ENCODE results near the gene LRP1-AS. TPM values are rescaled to one million over a fixed set of nuclear protein-coding genes. Genes with fewer than 3 reads are reported as not detected.

LRP1-AS gene
- total and polyA plus RNA-seq, 10 of the 15 experiments (the other 5 are each of a cell fraction or from before 2014, with no cell fraction given): not detected

DNA sequence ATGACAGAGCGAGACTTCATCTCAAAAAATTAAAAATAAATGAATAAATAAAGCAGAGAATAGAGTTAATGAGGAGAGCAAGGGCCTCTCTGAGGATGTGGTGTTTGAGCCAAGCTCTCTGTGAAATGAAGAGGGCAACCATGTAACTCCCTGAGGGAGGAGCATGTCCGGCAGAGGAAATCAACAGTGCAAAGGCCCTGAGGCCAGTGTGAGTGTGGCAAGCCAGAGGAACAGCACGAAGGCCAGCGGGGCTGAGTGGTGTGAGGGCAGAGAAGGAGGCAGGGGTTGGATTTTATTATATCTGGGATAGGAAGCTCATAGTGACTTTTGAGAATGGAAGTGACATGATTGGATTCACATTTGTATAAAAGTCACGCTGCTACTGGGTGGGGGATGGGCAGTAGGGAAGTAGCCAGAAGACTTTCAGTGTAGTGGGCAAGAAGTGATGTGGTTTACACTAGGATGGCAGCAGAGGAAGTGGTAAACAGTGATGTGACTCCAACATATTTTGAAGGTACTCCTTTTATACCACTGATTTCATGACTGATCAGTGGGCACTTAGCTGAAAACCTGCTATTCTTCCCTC lies 10.3 kb upstream of the LRP1-AS start:
- TF ChIP-seq JUNB (IDR thresholded peaks at IDR 0.05) (no peak), SPI1 (IDR thresholded peaks at IDR 0.05; ENCODE audit: borderline replicate concordance, insufficient read depth, low read depth, low read length) (peak; percentile 14; the same call in 1 of the 2 replicates)
- no peak for ATAC-seq

DNA sequence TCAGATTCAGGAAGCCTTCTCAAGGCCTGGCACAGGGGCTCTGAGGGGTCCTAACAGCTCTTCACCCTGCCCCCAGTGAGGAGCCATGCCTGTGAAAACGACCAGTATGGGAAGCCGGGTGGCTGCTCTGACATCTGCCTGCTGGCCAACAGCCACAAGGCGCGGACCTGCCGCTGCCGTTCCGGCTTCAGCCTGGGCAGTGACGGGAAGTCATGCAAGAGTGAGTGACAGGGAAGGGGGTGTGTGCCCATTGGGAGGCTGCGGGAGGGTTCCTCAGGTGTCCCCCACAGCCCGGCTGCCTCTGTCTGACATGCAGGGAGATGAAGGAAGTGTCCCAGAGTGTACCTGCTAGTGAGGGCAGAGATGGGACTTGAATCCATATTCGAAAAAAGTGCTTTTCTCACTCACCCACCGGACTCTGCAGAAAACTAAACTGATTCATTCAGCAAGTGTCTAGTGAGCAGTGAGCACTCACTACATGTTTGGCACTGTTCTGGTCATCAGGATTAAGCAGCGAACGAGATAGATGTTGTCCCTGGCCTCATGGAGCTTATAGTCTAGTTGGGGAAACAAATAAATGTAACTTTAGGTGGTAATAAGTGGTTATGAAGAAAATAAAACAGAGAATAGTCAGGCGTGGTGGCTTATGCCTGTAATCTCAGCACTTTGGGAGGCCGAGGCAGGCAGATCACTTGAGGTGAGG lies 9.4 kb upstream of the LRP1-AS start:
- ATAC-seq (no peak), DNase-seq (ENCODE audit: low read depth, low spot score) (no peak), FAIRE-seq (no peak)
- intact Hi-C loops (cut with micrococcal nuclease; ENCODE audit: unreplicated experiment) (no loop called here), in situ Hi-C loops (cut with MboI) (no loop called here)
- Histone ChIP-seq H3K4me1 (ENCODE audit: control insufficient read depth, insufficient read depth, low read length) (peaks cover 4% of the 10 kb centered on the region; the same call in 1 of the 2 replicates), H4K20me1 (ENCODE audit: control insufficient read depth, insufficient read depth) (no peaks in the 10 kb centered on the region), H3K4me2 (ENCODE audit: control insufficient read depth, insufficient read depth) (no peak overlapping the region), H3K27me3 (replicated peaks in 1 of 2; ENCODE audit: control insufficient read depth in 2 of 2, insufficient read depth in 2 of 2, low read length in 1 of 2) (no peaks in the 10 kb centered on the region), H3K36me3 (ENCODE audit: control insufficient read depth in 2 of 2, insufficient read depth in 2 of 2, low read length in 1 of 2) (no peaks in the 10 kb centered on the region), H3K27ac (ENCODE audit: control insufficient read depth, insufficient read depth) (no peak overlapping the region), H3K9me3 (replicated peaks; ENCODE audit: control insufficient read depth, insufficient read depth, low read length) (no peaks in the 10 kb centered on the region), H3K4me3 (no peak overlapping the region), H3K9ac (ENCODE audit: control insufficient read depth, insufficient read depth, low read length) (no peak overlapping the region), H3K79me2 (ENCODE audit: control insufficient read depth, insufficient read depth, low read length) (no peaks in the 10 kb centered on the region), H2AFZ (ENCODE audit: control insufficient read depth, low read depth, low read length) (no peak overlapping the region)
- TF ChIP-seq MYC (IDR thresholded peaks at IDR 0.05; ENCODE audit: insufficient read depth, insufficient read length, insufficient replicate concordance, low read length, severe bottlenecking) (no peak), CHD2 (IDR thresholded peaks at IDR 0.05; ENCODE audit: borderline replicate concordance, low read depth, low read length) (no peak), DPF2 (IDR thresholded peaks at IDR 0.05) (no peak), SREBF2 (IDR thresholded peaks at IDR 0.05; ENCODE audit: low read length) (no peak), PAX8 (IDR thresholded peaks at IDR 0.05) (no peak), WRNIP1 (IDR thresholded peaks at IDR 0.05; ENCODE audit: borderline replicate concordance, low read depth, low read length) (no peak), ZNF622 (IDR thresholded peaks at IDR 0.05) (no peak), FOS (IDR thresholded peaks at IDR 0.05; ENCODE audit: borderline replicate concordance, extremely low read depth, insufficient read length) (no peak)
- TF ChIP-seq, protein P1, sequence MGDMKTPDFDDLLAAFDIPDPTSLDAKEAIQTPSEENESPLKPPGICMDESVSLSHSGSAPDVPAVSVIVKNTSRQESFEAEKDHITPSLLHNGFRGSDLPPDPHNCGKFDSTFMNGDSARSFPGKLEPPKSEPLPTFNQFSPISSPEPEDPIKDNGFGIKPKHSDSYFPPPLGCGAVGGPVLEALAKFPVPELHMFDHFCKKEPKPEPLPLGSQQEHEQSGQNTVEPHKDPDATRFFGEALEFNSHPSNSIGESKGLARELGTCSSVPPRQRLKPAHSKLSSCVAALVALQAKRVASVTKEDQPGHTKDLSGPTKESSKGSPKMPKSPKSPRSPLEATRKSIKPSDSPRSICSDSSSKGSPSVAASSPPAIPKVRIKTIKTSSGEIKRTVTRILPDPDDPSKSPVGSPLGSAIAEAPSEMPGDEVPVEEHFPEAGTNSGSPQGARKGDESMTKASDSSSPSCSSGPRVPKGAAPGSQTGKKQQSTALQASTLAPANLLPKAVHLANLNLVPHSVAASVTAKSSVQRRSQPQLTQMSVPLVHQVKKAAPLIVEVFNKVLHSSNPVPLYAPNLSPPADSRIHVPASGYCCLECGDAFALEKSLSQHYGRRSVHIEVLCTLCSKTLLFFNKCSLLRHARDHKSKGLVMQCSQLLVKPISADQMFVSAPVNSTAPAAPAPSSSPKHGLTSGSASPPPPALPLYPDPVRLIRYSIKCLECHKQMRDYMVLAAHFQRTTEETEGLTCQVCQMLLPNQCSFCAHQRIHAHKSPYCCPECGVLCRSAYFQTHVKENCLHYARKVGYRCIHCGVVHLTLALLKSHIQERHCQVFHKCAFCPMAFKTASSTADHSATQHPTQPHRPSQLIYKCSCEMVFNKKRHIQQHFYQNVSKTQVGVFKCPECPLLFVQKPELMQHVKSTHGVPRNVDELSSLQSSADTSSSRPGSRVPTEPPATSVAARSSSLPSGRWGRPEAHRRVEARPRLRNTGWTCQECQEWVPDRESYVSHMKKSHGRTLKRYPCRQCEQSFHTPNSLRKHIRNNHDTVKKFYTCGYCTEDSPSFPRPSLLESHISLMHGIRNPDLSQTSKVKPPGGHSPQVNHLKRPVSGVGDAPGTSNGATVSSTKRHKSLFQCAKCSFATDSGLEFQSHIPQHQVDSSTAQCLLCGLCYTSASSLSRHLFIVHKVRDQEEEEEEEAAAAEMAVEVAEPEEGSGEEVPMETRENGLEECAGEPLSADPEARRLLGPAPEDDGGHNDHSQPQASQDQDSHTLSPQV (IDR thresholded peaks at IDR 0.05): no peak
- ChIA-PET CTCF (interaction anchor here (0.6 to 1.2 kb wide), 3 partner anchors 19 to 657 kb away, joined by 3 to 4 read pairs (median 3); no protein-coding TSS in a partner anchor), POLR2A (no interaction called here), RAD21 (ENCODE audit: unreplicated experiment) (no interaction called here), SMC1A (ENCODE audit: uncharacterized antibody, unreplicated experiment) (interaction anchor here (1.4 kb wide), 1 partner anchor 42 kb away, joined by 3 read pairs; no protein-coding TSS in a partner anchor)
- 47% methylated on average over 16 of the region's 16 CpGs for WGBS (ENCODE audit: insufficient coverage, insufficient replicate concordance, low lambda C conversion rate, missing lambda C conversion rate)
- BruUV-seq (replicated peaks): no TSS peak

More for the DNA sequence above, 10.3 kb upstream of the LRP1-AS start:
- ChIA-PET SMC1A (ENCODE audit: uncharacterized antibody, unreplicated experiment) (interaction anchor here (1.4 kb wide), 1 partner anchor 43 kb away, joined by 3 read pairs; no protein-coding TSS in a partner anchor), RAD21 (ENCODE audit: unreplicated experiment) (no interaction called here), POLR2A (no interaction called here), CTCF (interaction anchor here (0.9 to 1.2 kb wide), 3 partner anchors 18 to 25 kb away, joined by 3 read pairs; no protein-coding TSS in a partner anchor)
- in situ Hi-C loops (cut with MboI) (no loop called here), intact Hi-C loops (cut with micrococcal nuclease; ENCODE audit: unreplicated experiment) (no loop called here)
- Histone ChIP-seq H3K36me3 (ENCODE audit: control insufficient read depth in 2 of 2, insufficient read depth in 2 of 2, low read length in 1 of 2) (no peaks in the 10 kb centered on the region), H3K9ac (ENCODE audit: control insufficient read depth, insufficient read depth, low read length) (no peak overlapping the region), H3K27me3 (replicated peaks in 1 of 2; ENCODE audit: control insufficient read depth in 2 of 2, insufficient read depth in 2 of 2, low read length in 1 of 2) (no peaks in the 10 kb centered on the region), H3K4me1 (ENCODE audit: control insufficient read depth, insufficient read depth, low read length) (peaks cover 4% of the 10 kb centered on the region; the same call in 1 of the 2 replicates), H4K20me1 (ENCODE audit: control insufficient read depth, insufficient read depth) (no peaks in the 10 kb centered on the region), H2AFZ (ENCODE audit: control insufficient read depth, low read depth, low read length) (no peak overlapping the region), H3K27ac (ENCODE audit: control insufficient read depth, insufficient read depth) (no peak overlapping the region), H3K79me2 (ENCODE audit: control insufficient read depth, insufficient read depth, low read length) (no peaks in the 10 kb centered on the region), H3K4me3 (no peak overlapping the region), H3K4me2 (ENCODE audit: control insufficient read depth, insufficient read depth) (no peak overlapping the region), H3K9me3 (replicated peaks; ENCODE audit: control insufficient read depth, insufficient read depth, low read length) (no peaks in the 10 kb centered on the region)
- WGBS (ENCODE audit: insufficient coverage, insufficient replicate concordance, low lambda C conversion rate, missing lambda C conversion rate): 51% methylated on average over 5 of the region's 5 CpGs
- FAIRE-seq (no peak), DNase-seq (ENCODE audit: low read depth, low spot score) (no peak)
- BruUV-seq (replicated peaks): no TSS peak

Data from GM12878 (cell line).